Rectal smooth muscle tissue (tissue), 1 donor: ENCODE measurements around the gene HTT.

ENCODE experiments used
- H3K27ac ChIP-seq: one replicate; pipeline ENCODE4 v1.7.0; 2013; ENCODE audit warnings: low read depth, low read length, inconsistent platforms
- H3K27me3 ChIP-seq: one replicate; pipeline ENCODE4 v1.7.0; 2013; ENCODE audit warnings: low read length; ENCODE audit not compliant: control insufficient read depth, insufficient read depth
- H3K36me3 ChIP-seq: one replicate; pipeline ENCODE4 v1.7.0; 2013; ENCODE audit warnings: low read length; ENCODE audit not compliant: control insufficient read depth, insufficient read depth
- H3K4me1 ChIP-seq: one replicate; pipeline ENCODE4 v1.7.0; 2013; ENCODE audit warnings: low read length; ENCODE audit not compliant: control insufficient read depth, insufficient read depth
- H3K4me3 ChIP-seq: one replicate; pipeline ENCODE4 v1.7.0; 2013; ENCODE audit warnings: low read length
- H3K9ac ChIP-seq: one replicate; pipeline ENCODE4 v1.7.0; 2013; ENCODE audit warnings: low read length

The HTT gene

DNA sequence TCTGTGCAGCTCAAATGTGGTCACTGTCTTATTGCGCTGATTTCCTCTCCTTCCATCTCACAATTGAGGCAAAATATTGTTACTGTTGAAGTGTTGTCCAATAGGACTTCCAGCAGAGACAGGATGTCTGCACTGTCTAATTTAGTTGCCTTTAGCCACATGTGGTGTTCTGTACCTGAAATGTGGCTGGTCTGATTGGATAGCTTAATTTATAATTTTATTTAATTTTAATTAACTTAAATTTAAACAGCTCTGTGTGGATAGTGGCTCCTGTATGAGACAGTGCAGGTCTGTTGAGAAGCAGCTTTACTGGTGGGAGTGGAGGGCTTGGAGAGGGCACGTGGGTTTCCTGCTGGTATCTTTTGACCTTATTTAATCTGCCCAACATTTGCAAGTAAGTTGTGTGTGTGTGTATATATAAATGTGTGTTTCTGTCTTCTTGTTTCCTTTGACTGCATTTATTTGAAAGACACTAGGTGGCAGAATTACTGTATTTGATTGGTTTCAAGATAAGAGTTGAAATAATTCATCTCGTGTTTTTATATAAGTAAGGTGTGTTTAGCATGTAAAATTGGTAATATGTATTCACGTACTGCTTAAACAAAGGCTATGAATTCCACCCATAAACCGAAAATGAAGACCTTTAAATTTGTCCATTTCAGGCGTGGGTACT is 119.2 kb downstream of the HTT start:
- H3K4me3 ChIP-seq: no peak overlapping the region
- no peaks in the 10 kb centered on the region for H3K27me3 ChIP-seq
- H3K27ac ChIP-seq: no peak overlapping the region
- peaks cover 17% of the 10 kb centered on the region for H3K36me3 ChIP-seq
- H3K4me1 ChIP-seq: no peaks in the 10 kb centered on the region
- H3K9ac ChIP-seq: no peak overlapping the region

DNA sequence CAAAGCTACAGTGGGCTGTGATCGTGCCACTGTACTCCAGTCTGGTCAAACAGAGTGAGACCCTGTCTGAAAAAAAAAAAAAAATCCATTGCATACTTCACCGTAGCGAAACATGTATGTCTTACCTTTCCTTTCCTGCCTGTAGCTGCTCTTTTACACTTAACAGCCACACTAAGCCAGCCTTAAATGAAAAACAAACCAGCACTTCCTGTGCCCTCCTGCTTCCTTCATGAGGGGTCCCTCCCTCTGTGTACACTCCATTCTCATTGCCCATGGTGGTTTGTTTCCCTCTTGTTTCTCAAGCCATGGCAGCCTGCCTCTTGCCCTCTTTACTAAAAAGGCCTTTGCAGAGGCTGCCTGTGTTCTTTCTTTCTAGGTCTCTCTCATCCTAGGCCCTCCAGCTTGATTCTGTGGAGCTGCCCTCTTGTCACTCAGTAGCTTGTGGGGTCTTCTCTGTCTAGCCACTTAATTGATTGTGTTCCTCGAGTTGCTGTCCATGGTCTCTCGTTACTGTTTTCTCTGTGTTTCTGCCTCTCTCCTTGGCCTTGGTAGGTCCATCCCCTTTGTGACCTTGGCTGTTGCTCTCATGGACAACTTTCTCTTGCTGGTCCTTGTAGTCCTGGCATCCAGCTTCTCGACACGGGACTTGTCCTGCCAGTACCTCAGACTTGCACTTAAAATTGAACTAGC is 122.3 kb downstream of the HTT start:
- H3K36me3 ChIP-seq: peaks cover 14% of the 10 kb centered on the region

DNA sequence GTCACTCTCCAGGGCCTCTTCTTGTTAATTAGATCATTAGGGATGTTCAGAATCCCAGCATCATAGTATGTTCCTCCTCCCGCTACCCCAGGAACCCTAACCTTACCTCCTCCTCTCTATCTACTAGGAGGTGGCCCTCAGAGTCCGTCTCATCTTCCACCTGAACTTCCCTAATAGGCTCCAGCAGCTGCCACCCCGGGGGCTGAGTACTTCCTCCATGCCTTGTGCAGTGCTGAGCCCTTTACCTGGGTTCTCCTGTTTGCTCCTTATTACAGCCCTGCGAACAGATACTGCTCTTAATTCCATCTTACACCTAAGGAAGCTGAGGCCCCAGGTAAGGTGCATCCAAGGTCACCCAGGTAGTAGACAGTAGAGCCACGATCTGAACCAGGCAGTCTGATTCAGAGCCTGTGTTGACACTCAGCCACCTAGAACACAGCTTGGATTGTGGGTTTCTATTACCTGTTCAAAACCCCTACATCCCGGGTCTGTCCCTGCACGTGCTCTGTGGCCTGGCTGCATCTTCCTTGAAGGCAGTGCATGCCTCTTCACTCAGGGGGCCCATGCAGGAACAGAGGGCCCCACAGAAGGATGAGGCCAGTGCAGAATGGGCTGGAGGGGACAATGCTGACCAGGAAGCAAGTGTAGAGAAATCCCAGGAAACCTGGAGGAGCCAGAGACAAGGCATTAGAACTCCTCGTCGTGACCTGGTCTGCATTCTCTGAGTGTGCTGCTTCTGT is 123.1 kb downstream of the HTT start:
- Histone ChIP-seq H3K4me3 (no peak overlapping the region), H3K9ac (no peak overlapping the region), H3K27me3 (no peaks in the 10 kb centered on the region), H3K27ac (no peak overlapping the region), H3K4me1 (no peaks in the 10 kb centered on the region), H3K36me3 (peaks cover 9% of the 10 kb centered on the region)

More for the DNA sequence above, 122.3 kb downstream of the HTT start:
- Histone ChIP-seq H3K27me3 (no peaks in the 10 kb centered on the region), H3K4me3 (no peak overlapping the region), H3K27ac (no peak overlapping the region), H3K9ac (no peak overlapping the region), H3K4me1 (no peaks in the 10 kb centered on the region)

DNA sequence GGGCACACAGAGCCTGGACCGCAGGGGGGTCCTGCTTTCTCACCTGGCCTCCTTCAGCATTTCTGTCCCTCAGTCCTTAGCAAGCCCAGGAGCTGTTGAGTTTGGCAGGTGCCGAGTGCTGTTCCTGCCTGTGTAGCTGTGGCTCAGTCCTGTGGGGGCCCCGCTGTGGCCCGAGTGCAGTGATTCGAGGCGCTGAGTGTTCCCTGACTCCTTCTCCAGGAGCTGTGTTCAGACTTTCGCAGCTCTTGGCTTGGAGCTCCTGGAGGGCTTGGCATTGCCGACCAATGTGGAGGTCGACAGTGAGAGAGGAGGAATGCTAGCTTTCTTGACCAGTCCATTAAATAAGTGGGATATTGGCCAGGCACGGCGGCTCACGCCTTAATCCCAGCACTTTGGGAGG is 124.4 kb downstream of the HTT start:
- Histone ChIP-seq H3K9ac (no peak overlapping the region), H3K27me3 (no peaks in the 10 kb centered on the region), H3K4me3 (no peak overlapping the region), H3K4me1 (peaks cover 6% of the 10 kb centered on the region), H3K36me3 (peaks cover 9% of the 10 kb centered on the region), H3K27ac (no peak overlapping the region)

GRCh38 chr4:3199653-3200422 is 125.4 kb downstream of the HTT start:
- Histone ChIP-seq H3K4me1 (peaks cover 7% of the 10 kb centered on the region), H3K9ac (no peak overlapping the region), H3K27me3 (no peaks in the 10 kb centered on the region), H3K27ac (no peak overlapping the region), H3K36me3 (peaks cover 4% of the 10 kb centered on the region), H3K4me3 (no peak overlapping the region)

DNA sequence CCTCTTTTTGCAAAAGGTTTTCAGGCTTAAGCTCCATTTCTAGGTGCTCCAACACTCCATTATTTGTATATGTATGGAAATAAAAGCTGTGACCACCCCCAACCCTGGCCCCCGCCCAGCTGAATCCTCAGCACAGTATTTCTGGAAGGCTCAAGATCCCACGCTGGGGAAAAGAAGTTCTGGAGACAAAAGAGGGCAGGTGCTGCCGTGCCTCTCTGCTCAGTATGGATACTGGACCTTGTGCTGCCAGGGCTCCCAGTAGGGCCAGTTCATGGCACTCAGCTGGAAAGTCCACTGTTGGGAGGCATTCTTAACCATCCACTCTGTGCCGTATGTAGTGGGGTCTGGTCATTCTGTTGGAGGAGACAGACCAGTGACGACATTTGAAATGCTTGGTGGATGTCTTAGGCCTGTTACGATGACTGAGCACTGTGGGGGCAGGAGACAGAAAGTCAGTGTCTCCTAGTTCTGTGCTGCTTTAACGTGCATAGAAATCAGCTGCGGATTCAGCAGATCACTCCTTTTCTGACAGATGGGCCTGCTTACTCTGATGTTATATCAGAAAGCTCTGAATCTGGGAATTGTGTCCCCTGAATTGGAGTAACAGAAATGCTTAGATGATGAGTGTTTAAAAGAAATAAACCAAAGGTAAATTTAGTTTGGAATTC is 126.1 kb downstream of the HTT start:
- peaks cover 4% of the 10 kb centered on the region for H3K36me3 ChIP-seq

DNA sequence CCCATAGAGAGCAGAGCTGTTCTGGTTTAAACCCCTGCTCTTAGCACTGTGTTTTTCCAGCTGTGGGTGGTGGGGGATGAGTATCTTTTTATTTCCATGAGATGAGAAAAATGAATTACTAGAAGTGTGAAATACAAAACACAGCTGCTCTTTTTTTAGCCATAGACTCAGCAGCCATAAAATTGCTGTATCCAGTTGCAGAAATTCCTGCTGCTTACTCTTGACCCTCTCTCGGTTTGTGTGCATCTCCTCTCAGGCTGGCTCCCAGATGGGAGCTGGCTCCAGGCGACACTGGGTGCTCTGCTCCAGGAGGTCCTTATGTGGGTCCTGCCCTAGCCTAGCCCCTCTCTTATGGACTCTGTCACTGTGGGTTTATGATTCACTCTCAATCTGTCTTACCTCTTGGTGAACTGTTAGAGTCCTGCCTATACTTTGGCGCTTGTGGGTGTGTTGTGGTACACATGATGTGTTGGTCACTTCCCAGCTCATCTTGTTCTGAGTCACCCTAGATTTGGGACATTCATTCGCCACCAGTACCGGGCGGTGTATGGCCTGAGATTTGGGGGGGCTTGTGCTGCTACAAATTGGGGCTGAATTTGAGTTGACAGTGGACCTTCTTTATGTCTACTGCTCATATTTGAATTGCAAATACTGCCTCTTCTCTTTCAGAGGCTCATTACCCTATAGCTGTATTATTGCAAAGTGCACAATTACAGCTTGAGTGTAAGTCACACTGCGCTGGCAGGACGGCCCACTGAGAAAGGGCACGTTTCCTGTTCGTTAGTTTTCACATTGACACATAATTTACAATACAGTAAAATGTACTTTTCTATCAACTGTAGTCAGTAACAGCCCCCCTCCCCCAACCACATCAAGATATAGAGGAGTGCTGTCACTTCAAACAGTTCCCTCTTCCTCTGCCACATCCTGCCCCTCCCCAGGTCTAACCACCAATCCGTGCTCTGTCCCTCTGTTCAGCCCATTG is 127.5 kb downstream of the HTT start:
- peaks cover 6% of the 10 kb centered on the region for H3K36me3 ChIP-seq
- H3K4me3 ChIP-seq: no peak overlapping the region
- H3K27ac ChIP-seq: no peak overlapping the region
- H3K4me1 ChIP-seq: peaks cover 7% of the 10 kb centered on the region
- no peaks in the 10 kb centered on the region for H3K27me3 ChIP-seq
- H3K9ac ChIP-seq: no peak overlapping the region

More for the DNA sequence above, 126.1 kb downstream of the HTT start:
- Histone ChIP-seq H3K4me1 (peaks cover 7% of the 10 kb centered on the region), H3K27ac (no peak overlapping the region), H3K9ac (no peak overlapping the region), H3K27me3 (no peaks in the 10 kb centered on the region), H3K4me3 (no peak overlapping the region)

DNA sequence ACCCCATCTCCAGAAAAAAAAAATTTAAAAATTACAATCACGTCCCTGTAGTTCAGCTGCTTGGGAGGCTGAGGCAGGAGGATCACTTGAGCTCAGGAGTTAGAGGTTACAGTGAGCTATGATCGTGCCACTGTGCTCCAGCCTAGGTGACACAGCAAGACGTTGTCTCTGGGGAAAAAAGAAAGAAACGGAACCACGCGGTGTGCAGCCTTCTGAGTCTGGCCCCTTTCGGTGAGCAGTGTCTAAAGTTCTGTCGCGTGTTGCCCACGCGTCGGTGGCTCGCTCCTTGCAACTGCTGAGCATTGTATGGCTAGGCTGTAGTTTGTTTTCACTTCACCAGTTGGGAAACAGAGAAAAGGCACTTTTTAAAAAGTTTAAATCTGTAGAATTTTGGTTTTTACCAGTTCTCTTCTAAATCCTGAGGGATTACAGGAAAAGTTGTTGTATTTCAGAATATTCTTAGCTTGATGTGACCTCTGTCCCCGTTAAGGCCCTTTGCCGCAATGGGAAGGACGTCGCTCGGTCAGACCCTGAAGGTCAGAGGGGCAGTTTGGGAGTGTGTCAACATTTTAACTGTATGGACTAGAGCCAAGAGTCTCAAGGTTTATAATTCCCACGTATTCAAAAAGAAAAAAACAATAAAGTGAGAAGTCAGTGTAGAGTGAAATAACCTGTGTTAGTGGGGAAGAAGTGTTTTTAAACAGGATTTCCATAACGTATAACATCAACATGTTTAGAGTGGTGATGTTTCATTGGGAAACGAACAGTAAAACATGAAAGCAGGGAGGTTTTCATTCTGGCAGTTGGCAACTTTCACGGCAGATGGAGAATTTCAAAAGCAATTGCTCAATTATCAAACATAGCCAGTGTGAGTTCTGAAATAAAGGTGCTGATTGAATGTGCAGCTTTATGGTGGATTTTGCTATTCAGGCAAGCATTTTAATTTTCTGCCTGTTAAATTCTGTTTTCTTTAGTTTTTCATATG is 128.6 kb downstream of the HTT start:
- peaks cover 7% of the 10 kb centered on the region for H3K4me1 ChIP-seq
- no peak overlapping the region for H3K9ac ChIP-seq
- peaks cover 9% of the 10 kb centered on the region for H3K36me3 ChIP-seq
- no peaks in the 10 kb centered on the region for H3K27me3 ChIP-seq
- H3K4me3 ChIP-seq: no peak overlapping the region
- H3K27ac ChIP-seq: peak overlapping the region; percentile 27

- Histone ChIP-seq H3K27me3 (no peaks in the 10 kb centered on the region), H3K36me3 (peaks cover 13% of the 10 kb centered on the region), H3K4me3 (no peak overlapping the region), H3K27ac (peak overlapping the region; percentile 57), H3K4me1 (peaks cover 7% of the 10 kb centered on the region), H3K9ac (no peak overlapping the region)
Observed at GRCh38 chr4:3203971-3204431, 129.5 kb downstream of the HTT start.

- no peaks in the 10 kb centered on the region for H3K27me3 ChIP-seq
- no peak overlapping the region for H3K4me3 ChIP-seq
- H3K36me3 ChIP-seq: peaks cover 18% of the 10 kb centered on the region
- H3K4me1 ChIP-seq: peaks cover 7% of the 10 kb centered on the region
- no peak overlapping the region for H3K9ac ChIP-seq
- no peak overlapping the region for H3K27ac ChIP-seq
Observed at GRCh38 chr4:3205995-3206394, 131.5 kb downstream of the HTT start.
